ENCODE results near the gene FYN.
A peak's percentile ranks its signal among the peaks of the same experiment; 100 is the strongest.

FYN gene

DNA sequence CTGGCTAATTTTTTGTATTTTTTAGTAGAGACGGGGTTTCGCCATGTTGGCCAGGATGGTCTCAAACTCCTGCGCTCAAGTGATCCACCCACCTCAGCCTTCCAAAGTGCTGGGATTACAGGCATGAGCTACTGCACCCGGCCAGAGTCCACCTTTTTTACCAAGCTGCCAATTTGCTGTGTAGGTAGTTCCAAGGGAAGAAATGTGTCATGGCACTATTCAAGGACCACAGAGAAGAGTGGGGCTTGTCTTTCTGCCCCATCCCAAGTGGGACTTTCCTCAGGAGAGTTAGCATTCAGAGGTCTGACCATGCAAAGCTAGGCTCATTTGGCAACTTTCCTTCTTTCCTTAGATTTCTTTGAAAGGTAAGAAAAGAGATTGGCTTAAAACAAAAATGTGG lies 155.6 kb downstream of the FYN start:
- no peak for DNase-seq
- H3K36me3 Mint-ChIP-seq: peaks cover 83% of the 10 kb centered on the region

GRCh38 chr6:111716325-111716724 lies 156.9 kb downstream of the FYN start:
- Mint-ChIP-seq H3K27me3 (no peaks in the 10 kb centered on the region), H3K9me3 (no peaks in the 10 kb centered on the region), H3K36me3 (peaks cover 85% of the 10 kb centered on the region), H3K4me1 (peaks cover 61% of the 10 kb centered on the region), H3K27ac (peak overlapping the region; percentile 74), H3K4me3 (no peak overlapping the region)
- CTCF ChIA-PET: interaction anchor here (1.0 to 1.2 kb wide), 2 partner anchors 21 to 327 kb away, joined by 3 to 4 read pairs; no protein-coding TSS in a partner anchor
- DNase-seq: no peak

More for the DNA sequence above, 155.6 kb downstream of the FYN start:
- H3K27ac Mint-ChIP-seq: no peak overlapping the region
- H3K4me3 Mint-ChIP-seq: no peak overlapping the region
- no peaks in the 10 kb centered on the region for H3K27me3 Mint-ChIP-seq
- H3K4me1 Mint-ChIP-seq: peaks cover 61% of the 10 kb centered on the region
- H3K9me3 Mint-ChIP-seq: no peaks in the 10 kb centered on the region
- CTCF ChIA-PET: interaction anchor here (1.3 to 2.0 kb wide), 2 partner anchors 274 to 279 kb away, joined by 4 to 5 read pairs; no protein-coding TSS in a partner anchor

DNA sequence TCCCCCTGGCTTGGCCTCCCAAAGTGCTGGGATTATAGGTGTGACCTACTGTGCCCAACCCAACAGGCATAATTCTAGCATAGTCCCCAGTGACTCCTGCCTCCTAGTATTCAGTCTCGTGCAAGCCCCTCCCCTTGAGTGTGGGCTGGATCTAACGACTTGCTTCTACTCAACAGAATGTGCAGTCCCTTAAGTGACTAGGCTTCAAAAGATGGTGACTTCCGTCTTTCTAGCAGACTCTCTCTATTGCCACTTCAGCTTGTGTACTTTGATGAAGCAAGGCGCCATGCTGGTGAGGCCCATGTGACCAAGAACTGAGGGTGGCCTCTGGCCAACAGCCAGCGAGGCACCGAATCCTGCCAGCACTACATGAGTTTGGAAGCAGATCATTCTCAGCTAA lies 157.9 kb downstream of the FYN start:
- Mint-ChIP-seq H3K9me3 (no peaks in the 10 kb centered on the region), H3K27ac (peak overlapping the region; percentile 94), H3K36me3 (peaks cover 78% of the 10 kb centered on the region), H3K27me3 (no peaks in the 10 kb centered on the region), H3K4me1 (peaks cover 61% of the 10 kb centered on the region), H3K4me3 (no peak overlapping the region)
- CTCF ChIA-PET: interaction anchor here (1.0 kb wide), 1 partner anchor 282 kb away, joined by 4 read pairs; no protein-coding TSS in a partner anchor
- peak; percentile 61 for DNase-seq

DNA sequence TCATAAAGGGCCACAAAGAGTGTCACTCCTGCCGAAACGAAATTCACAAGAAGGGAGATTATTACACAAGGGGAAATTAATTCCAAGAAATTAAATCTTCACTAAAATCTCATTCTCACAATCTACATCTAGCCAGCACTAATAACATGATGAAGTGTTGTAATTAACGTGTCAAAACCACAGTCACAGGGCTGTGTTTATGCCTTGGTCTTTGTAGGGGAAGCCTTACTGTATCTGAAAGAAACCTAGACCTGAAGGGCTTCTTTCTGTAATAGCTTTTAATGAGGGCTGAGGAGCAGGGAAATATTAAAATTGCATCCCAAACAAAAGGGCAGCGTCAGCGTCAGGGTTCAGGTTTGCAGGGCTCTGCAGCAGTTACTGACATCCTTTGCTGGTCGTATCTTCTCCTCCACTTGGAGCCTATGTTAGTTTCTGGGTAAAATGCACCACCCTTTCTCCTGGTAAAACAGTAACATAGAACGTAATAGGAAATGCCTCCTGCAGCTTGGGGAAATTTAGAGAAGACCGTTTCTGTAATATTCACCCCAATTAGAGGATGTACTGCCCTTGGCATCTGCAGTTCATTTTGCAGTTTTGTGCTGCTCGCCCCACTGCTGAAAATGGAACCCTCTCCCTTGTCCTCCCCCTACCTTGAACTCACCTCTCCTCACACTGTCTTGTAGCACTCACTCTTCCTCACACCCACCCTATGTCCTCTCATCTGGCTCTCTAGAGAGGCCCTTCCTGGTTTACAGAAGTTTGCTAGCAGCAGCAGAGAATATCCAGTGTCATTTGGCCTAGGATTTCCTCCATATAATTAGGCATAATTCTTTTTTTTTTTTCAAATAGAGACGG lies 158.6 kb downstream of the FYN start:
- no peak for DNase-seq
- Mint-ChIP-seq H3K4me1 (peaks cover 67% of the 10 kb centered on the region), H3K27me3 (no peaks in the 10 kb centered on the region), H3K9me3 (no peaks in the 10 kb centered on the region), H3K27ac (peak overlapping the region; percentile 94), H3K4me3 (peak overlapping the region; percentile 1), H3K36me3 (peaks cover 77% of the 10 kb centered on the region)
- CTCF ChIA-PET: interaction anchor here (1.0 kb wide), 1 partner anchor 283 kb away, joined by 4 read pairs; no protein-coding TSS in a partner anchor

DNA sequence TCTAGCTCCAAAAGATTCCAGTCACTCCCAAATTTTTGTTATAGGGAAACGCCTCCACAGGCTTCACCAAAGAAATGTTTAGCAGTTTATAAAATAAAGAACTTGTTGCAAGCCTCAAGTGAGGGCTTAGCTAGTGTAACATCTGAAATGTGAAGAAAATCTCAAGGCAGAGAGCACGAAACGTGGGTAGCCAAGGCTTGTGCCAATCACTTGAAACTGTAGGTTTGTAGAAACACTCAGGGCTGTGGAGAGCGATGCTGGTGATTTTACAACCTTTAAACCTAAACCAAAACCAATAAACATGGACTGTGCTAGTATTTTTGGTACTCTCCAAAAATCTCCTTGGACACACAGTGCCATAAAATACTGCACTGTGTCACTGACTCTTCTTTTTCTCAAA lies 159.4 kb downstream of the FYN start:
- H3K9me3 Mint-ChIP-seq: no peaks in the 10 kb centered on the region
- DNase-seq: no peak
- H3K27ac Mint-ChIP-seq: peak overlapping the region; percentile 94
- H3K4me3 Mint-ChIP-seq: no peak overlapping the region
- CTCF ChIA-PET: interaction anchor here (0.9 to 1.8 kb wide), 3 partner anchors 8 to 283 kb away, joined by 3 to 4 read pairs (median 3); no protein-coding TSS in a partner anchor
- H3K36me3 Mint-ChIP-seq: peaks cover 70% of the 10 kb centered on the region
- H3K27me3 Mint-ChIP-seq: no peaks in the 10 kb centered on the region
- H3K4me1 Mint-ChIP-seq: peaks cover 68% of the 10 kb centered on the region

GRCh38 chr6:111713236-111713635 lies 160.0 kb downstream of the FYN start:
- CTCF ChIA-PET: interaction anchor here (0.9 to 1.8 kb wide), 4 partner anchors 9 to 330 kb away, joined by 3 to 5 read pairs (median 4); no protein-coding TSS in a partner anchor
- H3K36me3 Mint-ChIP-seq: peaks cover 66% of the 10 kb centered on the region
- no peaks in the 10 kb centered on the region for H3K27me3 Mint-ChIP-seq
- no peak overlapping the region for H3K4me3 Mint-ChIP-seq
- no peak for DNase-seq
- no peaks in the 10 kb centered on the region for H3K9me3 Mint-ChIP-seq
- H3K4me1 Mint-ChIP-seq: peaks cover 68% of the 10 kb centered on the region
- H3K27ac Mint-ChIP-seq: peak overlapping the region; percentile 94

DNA sequence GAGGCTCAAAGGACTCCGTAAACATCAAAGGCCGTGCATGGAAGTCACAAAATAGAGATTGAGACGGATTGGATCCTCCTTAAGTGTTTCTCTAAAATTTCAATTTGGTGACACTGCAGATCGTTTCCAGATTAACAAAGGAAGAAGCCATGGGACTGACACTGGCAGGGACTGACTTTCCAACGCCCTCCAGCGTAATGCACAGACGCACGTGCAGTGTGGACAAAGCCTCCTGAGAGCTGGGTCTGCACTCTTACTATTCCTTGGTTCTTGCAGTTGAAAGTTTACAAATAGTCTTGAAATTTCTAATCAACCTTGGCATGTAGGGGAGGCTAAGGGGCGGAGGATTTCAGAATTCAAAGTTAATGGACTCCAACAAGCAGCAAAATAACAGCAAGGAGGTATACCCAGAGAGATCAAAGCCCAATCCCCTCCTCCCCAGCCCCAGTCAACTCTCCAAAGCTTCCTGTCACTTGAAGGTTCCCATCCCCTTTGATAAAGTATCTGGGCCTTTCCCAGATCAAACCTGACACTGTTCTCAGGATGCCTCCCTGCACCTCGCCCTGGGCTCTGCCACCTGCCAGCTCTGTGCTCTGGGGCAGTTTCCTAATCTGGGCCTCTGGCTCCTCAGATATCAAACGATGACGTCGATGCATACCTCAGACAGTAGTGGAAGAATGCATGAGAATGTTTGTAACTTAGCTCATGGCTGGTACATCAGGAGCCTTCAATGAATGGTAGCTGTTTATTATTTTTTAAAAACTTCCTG lies 161.1 kb downstream of the FYN start:
- H3K27ac Mint-ChIP-seq: peak overlapping the region; percentile 73
- H3K27me3 Mint-ChIP-seq: no peaks in the 10 kb centered on the region
- DNase-seq: no peak
- H3K4me1 Mint-ChIP-seq: peaks cover 68% of the 10 kb centered on the region
- H3K36me3 Mint-ChIP-seq: peaks cover 65% of the 10 kb centered on the region
- no peak overlapping the region for H3K4me3 Mint-ChIP-seq
- CTCF ChIA-PET: interaction anchor here (0.7 to 1.8 kb wide), 7 partner anchors 51 to 331 kb away, joined by 3 to 5 read pairs (median 3); no protein-coding TSS in a partner anchor
- H3K9me3 Mint-ChIP-seq: no peaks in the 10 kb centered on the region

GRCh38 chr6:111711476-111711875 lies 161.8 kb downstream of the FYN start:
- no peaks in the 10 kb centered on the region for H3K9me3 Mint-ChIP-seq
- peaks cover 68% of the 10 kb centered on the region for H3K4me1 Mint-ChIP-seq
- H3K4me3 Mint-ChIP-seq: no peak overlapping the region
- H3K27ac Mint-ChIP-seq: peak overlapping the region; percentile 73
- peaks cover 67% of the 10 kb centered on the region for H3K36me3 Mint-ChIP-seq
- H3K27me3 Mint-ChIP-seq: no peaks in the 10 kb centered on the region
- CTCF ChIA-PET: interaction anchor here (0.6 to 4.4 kb wide), 10 partner anchors 11 to 334 kb away, joined by 3 to 59 read pairs (median 10); partner anchors contain the start of gene FYN
- DNase-seq: no peak

DNA sequence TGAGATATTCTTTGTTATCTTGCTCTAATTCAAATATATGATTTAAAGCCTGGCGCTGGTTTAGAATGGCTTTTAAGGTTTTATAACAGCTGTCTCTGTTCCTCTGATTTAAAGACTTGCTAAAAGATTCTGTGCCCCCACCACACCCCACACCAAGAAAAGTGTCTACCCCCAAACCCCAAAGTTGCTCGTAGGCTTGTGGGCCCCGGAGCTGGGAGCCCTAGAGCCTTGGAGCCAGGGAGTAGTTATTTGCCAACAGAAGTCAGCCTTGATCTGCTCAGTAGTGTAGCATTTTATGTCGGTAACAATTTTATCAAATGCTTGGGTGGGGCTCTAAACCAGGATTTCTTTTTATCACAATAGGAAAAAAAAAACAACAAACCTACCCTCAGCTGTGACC lies 162.3 kb downstream of the FYN start:
- H3K4me1 Mint-ChIP-seq: peaks cover 63% of the 10 kb centered on the region

GRCh38 chr6:111710439-111710838 lies 162.8 kb downstream of the FYN start:
- H3K36me3 Mint-ChIP-seq: peaks cover 63% of the 10 kb centered on the region
- no peak for DNase-seq
- H3K9me3 Mint-ChIP-seq: no peaks in the 10 kb centered on the region
- H3K4me3 Mint-ChIP-seq: no peak overlapping the region
- peaks cover 59% of the 10 kb centered on the region for H3K4me1 Mint-ChIP-seq
- CTCF ChIA-PET: interaction anchor here (0.5 to 4.4 kb wide), 33 partner anchors 9 to 453 kb away, joined by 3 to 59 read pairs (median 4); partner anchors contain the start of gene FYN
- H3K27me3 Mint-ChIP-seq: no peaks in the 10 kb centered on the region
- peak overlapping the region; percentile 74 for H3K27ac Mint-ChIP-seq

More for the DNA sequence above, 162.3 kb downstream of the FYN start:
- Mint-ChIP-seq H3K36me3 (peaks cover 64% of the 10 kb centered on the region), H3K9me3 (no peaks in the 10 kb centered on the region), H3K4me3 (no peak overlapping the region), H3K27me3 (no peaks in the 10 kb centered on the region), H3K27ac (peak overlapping the region; percentile 50)
- CTCF ChIA-PET: interaction anchor here (0.5 to 4.4 kb wide), 27 partner anchors 9 to 453 kb away, joined by 3 to 59 read pairs (median 4); partner anchors contain the start of gene FYN
- DNase-seq: no peak

GRCh38 chr6:111709615-111710398 lies 163.4 kb downstream of the FYN start:
- Mint-ChIP-seq H3K36me3 (peaks cover 59% of the 10 kb centered on the region), H3K27me3 (no peaks in the 10 kb centered on the region), H3K27ac (peak overlapping the region; percentile 74), H3K4me3 (no peak overlapping the region), H3K9me3 (no peaks in the 10 kb centered on the region), H3K4me1 (peaks cover 53% of the 10 kb centered on the region)
- CTCF ChIA-PET: interaction anchor here (0.6 to 4.4 kb wide), 30 partner anchors 12 to 454 kb away, joined by 3 to 59 read pairs (median 5); partner anchors contain the start of gene FYN
- peak; percentile 66 for DNase-seq

- CTCF ChIA-PET: interaction anchor here (0.7 to 4.4 kb wide), 11 partner anchors 13 to 363 kb away, joined by 3 to 59 read pairs (median 15); no protein-coding TSS in a partner anchor
- DNase-seq: no peak
- Mint-ChIP-seq H3K36me3 (peaks cover 55% of the 10 kb centered on the region), H3K4me1 (peaks cover 47% of the 10 kb centered on the region), H3K4me3 (no peak overlapping the region), H3K9me3 (no peaks in the 10 kb centered on the region), H3K27ac (peak overlapping the region; percentile 49), H3K27me3 (no peaks in the 10 kb centered on the region)
Measured at GRCh38 chr6:111709201-111709600, 164.1 kb downstream of the FYN start.

- DNase-seq: no peak
- H3K36me3 Mint-ChIP-seq: peaks cover 51% of the 10 kb centered on the region
- CTCF ChIA-PET: interaction anchor here (1.4 to 4.4 kb wide), 4 partner anchors 166 to 333 kb away, joined by 3 to 44 read pairs (median 10); no protein-coding TSS in a partner anchor
- no peak overlapping the region for H3K27ac Mint-ChIP-seq
- no peaks in the 10 kb centered on the region for H3K9me3 Mint-ChIP-seq
- no peaks in the 10 kb centered on the region for H3K27me3 Mint-ChIP-seq
- no peak overlapping the region for H3K4me3 Mint-ChIP-seq
- peaks cover 34% of the 10 kb centered on the region for H3K4me1 Mint-ChIP-seq
Measured at GRCh38 chr6:111707773-111708172, 165.5 kb downstream of the FYN start.
